Activated CD8-positive, alpha-beta memory T cell treated with anti-CD3 and anti-CD28 coated beads, Interleukin-2, amount 50 U/mL, for 24 hours (primary cell): ENCODE results near the gene MFRP.

ENCODE experiments used
- DNase-seq: peaks from one replicate; pipeline ENCODE4 v3.0.0-alpha.2; 2020; ENCODE audit errors: extremely low read depth

The MFRP gene

GRCh38 chr11:119295178-119295577, 51.3 kb downstream of the MFRP start:
- DNase-seq: no peak

DNA sequence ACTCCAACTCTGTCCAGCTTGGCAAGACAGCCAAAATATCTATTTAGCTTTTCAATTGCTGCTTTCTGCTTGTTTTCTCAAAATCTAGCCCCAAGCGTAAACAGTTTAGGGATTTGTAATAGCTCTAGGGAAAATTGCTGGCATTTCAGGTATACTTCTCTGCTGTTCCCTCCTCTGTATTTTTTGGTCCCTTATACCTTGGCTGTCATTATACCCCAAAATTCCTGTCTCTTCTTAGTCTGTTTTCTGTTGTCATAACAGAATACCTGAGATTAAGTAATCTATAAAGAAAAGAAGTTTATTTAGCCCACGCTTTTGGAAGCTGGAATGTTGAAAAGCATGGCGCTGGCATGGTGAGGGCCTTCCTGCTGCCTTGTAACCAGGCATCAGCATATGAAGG, 53.0 kb downstream of the MFRP start:
- DNase-seq: no peak

GRCh38 chr11:119290894-119291497, 55.5 kb downstream of the MFRP start:
- no peak for DNase-seq
